Measurements from ENCODE around the gene KMT2B.

GRCh38 chr19:35750167-35750566 lies 32.4 kb downstream of the KMT2B start:
- TF ChIP-seq CTCF (IDR thresholded peaks at IDR 0.05) (no peak), POLR2AphosphoS5 (IDR thresholded peaks at IDR 0.05) (no peak)
